Colonic mucosa (tissue), 4 donors: ENCODE results near the gene ISYNA1. TPM values are rescaled to one million over a fixed set of nuclear protein-coding genes. Genes with fewer than 3 reads are reported as not detected.

ENCODE experiments used
- DNase-seq: peaks from one replicate; pipeline ENCODE4 v3.0.0-alpha.2; 2020
- H3K27ac ChIP-seq: fragments of 200-600 bp; one replicate; pipeline ENCODE4 v1.8.0; 2021
- H3K27me3 ChIP-seq: fragments of 200-600 bp; one replicate; pipeline ENCODE4 v1.8.0; 2021
- H3K36me3 ChIP-seq: fragments of 200-600 bp; one replicate; pipeline ENCODE4 v1.8.0; 2021
- H3K4me1 ChIP-seq: fragments of 200-600 bp; one replicate; pipeline ENCODE4 v1.8.0; 2021; ENCODE audit warnings: mild to moderate bottlenecking
- H3K4me3 ChIP-seq: fragments of 200-600 bp; one replicate; pipeline ENCODE4 v1.8.0; 2021
- H3K9ac ChIP-seq, 2 donors: one replicate each; pipeline ENCODE4 v1.7.0; 2013; ENCODE audit warnings: control low read depth in 2 of 2, low read depth in 2 of 2, low read length in 2 of 2
- H3K9me3 ChIP-seq: fragments of 200-600 bp; one replicate; pipeline ENCODE4 v1.8.0; 2021
- intact Hi-C: fragments of 100-400 bp; cut with DNase I; formaldehyde crosslinking; loops from one replicate; pipeline ENCODE4 v1.14.1; 2022
- total RNA-seq, 2 donors: library from RNA; stranded (reverse); fragmentation: NEBNext Ultra II Directional in 1 of 2; extraction: Animal tissue kit (Norgen Biotek cat#: 25700) in 1 of 2; gene quantifications; one replicate each; pipeline ENCODE4 v1.2.1, GENCODE V29; 2021
- TF ChIP-seq, protein P1 (sequence below): fragments of 200-600 bp; IDR thresholded peaks from one replicate; pipeline ENCODE4 v1.8.0; 2022; ENCODE audit warnings: antibody characterized with exemption, mild to moderate bottlenecking
- donor health status: healthy.
- donor health status: DM: no; HTN: no; CAD: no.
- donor health status: DM: no; HTN: no; CAD: no.

The ISYNA1 gene
- total RNA-seq, 2 donors from 2014 or later, result 17.7 to 25.7 TPM

DNA sequence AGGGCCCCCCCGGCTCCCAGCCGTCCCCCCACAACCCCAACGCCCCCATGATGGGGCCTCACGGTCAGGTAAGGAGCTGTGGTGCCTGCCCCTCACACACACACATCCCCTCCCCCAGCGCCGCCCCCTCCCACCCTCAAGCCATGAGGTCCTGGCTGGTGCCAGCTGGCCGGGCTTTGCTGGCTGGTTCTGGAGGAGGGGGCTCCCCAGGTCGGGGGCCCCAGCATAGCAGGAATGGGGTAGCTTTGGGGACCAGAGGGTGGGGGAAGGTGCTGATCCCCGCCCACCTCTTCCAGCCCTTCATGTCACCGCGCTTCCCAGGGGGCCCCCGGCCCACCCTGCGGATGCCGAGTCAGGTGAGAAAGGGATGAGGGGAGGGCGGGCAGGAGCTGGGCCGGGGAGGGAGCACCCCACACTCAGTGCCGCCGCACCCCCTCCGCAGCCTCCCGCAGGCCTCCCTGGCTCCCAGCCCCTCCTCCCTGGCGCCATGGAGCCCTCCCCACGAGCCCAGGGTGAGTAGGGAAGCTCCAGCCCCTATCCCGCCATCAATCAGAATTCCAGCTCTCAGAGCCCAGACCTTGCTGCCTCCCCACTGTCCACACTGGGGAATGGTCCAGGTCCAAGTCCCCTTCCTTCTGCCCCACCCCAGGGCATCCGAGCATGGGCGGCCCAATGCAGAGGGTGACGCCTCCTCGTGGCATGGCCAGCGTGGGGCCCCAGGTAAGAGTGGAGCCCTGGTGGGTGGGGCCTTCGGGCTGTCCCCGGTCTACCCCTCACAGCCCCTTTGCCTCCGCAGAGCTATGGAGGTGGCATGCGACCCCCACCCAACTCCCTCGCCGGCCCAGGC lies 6.4 kb downstream of the ISYNA1 start:
- no peaks in the 10 kb centered on the region for H3K36me3 ChIP-seq
- peaks cover 6% of the 10 kb centered on the region for H3K4me1 ChIP-seq
- H3K9ac ChIP-seq, result no peak overlapping the region
- no peak overlapping the region for H3K4me3 ChIP-seq
- no peaks in the 10 kb centered on the region for H3K9me3 ChIP-seq
- intact Hi-C loops, result no loop called here
- H3K27ac ChIP-seq, result no peak overlapping the region
- no peak for DNase-seq
- TF ChIP-seq, protein P1, sequence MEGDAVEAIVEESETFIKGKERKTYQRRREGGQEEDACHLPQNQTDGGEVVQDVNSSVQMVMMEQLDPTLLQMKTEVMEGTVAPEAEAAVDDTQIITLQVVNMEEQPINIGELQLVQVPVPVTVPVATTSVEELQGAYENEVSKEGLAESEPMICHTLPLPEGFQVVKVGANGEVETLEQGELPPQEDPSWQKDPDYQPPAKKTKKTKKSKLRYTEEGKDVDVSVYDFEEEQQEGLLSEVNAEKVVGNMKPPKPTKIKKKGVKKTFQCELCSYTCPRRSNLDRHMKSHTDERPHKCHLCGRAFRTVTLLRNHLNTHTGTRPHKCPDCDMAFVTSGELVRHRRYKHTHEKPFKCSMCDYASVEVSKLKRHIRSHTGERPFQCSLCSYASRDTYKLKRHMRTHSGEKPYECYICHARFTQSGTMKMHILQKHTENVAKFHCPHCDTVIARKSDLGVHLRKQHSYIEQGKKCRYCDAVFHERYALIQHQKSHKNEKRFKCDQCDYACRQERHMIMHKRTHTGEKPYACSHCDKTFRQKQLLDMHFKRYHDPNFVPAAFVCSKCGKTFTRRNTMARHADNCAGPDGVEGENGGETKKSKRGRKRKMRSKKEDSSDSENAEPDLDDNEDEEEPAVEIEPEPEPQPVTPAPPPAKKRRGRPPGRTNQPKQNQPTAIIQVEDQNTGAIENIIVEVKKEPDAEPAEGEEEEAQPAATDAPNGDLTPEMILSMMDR, result no peak
- H3K27me3 ChIP-seq, result no peaks in the 10 kb centered on the region

DNA sequence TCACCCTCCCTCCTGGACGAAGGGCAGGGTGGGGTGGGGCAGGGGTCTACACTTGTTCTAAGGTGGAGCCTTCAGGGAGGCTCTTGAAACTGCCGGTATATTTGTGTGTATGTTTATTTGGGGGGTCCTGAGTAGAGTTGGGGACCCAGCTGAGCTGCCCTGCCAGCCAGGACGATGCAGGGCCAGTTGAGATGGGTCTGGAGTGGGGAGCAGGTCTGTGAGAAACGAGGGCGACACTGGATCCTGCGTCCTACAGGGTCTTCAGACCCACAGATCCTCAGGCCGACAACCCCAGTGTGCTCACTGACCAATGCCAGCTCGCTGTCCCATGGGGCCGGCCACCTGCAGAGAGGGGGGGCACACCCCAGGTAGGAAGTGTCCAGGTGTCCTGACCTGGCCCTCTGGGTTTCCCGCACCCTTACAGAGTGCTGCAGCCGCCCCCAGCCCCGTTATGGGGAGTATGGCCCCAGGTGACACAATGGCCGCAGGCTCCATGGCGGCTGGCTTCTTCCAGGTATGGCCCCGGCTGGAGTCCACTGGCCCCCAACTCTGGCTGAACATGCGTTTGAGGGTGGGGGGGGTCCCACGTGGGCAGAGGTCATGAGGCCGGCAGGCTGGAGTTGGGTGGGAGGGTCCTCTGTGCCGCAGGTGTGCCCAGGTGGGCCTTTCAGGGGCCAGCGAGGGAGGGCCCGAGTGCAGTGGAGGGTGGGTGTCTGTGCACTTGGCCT lies 7.4 kb downstream of the ISYNA1 start:
- TF ChIP-seq, protein P1, result no peak
- DNase-seq, result no peak
- Histone ChIP-seq H3K27ac (no peak overlapping the region), H3K9ac (no peak overlapping the region), H3K9me3 (no peaks in the 10 kb centered on the region), H3K4me1 (peaks cover 6% of the 10 kb centered on the region), H3K27me3 (no peaks in the 10 kb centered on the region), H3K36me3 (no peaks in the 10 kb centered on the region), H3K4me3 (no peak overlapping the region)
- intact Hi-C loops, result no loop called here

DNA sequence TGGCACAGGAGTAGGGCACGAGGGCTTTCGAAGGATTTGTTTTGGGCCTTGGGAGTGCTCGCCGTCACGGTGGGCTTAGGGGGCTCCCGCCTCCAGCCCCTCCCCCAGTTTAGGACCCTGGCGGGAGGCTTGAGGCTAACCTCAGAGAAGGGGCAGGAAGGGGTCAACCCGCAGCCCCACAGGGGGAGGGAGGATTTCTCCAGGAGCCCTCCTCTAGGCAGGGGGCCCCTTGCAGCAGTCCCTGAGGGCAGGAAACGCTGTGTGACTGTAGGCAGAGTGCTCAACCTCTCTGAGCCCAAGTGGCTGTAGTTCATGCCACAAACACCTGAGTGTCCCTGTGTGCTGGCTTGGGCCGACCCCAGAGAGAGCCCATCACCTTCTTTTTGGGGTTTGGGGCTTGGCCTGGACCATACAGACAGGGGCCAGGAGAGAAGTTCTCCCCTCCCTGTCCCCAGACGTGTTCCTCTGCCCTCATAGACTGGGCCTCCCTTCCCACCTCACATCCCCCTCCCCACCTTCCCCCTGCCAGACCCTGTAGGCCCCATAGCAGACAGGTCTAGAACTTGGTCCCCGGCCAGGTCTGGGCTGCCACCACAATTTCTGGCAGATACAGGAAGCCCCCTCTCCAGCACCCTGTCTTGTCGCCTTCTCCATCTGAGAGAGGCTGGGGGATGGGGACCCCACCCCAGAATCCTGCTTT lies 8.1 kb downstream of the ISYNA1 start:
- DNase-seq, result no peak
- TF ChIP-seq, protein P1, result no peak
- Histone ChIP-seq H3K4me1 (peaks cover 6% of the 10 kb centered on the region), H3K4me3 (no peak overlapping the region), H3K36me3 (no peaks in the 10 kb centered on the region), H3K27me3 (no peaks in the 10 kb centered on the region), H3K9me3 (no peaks in the 10 kb centered on the region), H3K9ac (peak overlapping the region in 1 of 2 donors; percentile 50), H3K27ac (no peak overlapping the region)
- intact Hi-C loops, result no loop called here

DNA sequence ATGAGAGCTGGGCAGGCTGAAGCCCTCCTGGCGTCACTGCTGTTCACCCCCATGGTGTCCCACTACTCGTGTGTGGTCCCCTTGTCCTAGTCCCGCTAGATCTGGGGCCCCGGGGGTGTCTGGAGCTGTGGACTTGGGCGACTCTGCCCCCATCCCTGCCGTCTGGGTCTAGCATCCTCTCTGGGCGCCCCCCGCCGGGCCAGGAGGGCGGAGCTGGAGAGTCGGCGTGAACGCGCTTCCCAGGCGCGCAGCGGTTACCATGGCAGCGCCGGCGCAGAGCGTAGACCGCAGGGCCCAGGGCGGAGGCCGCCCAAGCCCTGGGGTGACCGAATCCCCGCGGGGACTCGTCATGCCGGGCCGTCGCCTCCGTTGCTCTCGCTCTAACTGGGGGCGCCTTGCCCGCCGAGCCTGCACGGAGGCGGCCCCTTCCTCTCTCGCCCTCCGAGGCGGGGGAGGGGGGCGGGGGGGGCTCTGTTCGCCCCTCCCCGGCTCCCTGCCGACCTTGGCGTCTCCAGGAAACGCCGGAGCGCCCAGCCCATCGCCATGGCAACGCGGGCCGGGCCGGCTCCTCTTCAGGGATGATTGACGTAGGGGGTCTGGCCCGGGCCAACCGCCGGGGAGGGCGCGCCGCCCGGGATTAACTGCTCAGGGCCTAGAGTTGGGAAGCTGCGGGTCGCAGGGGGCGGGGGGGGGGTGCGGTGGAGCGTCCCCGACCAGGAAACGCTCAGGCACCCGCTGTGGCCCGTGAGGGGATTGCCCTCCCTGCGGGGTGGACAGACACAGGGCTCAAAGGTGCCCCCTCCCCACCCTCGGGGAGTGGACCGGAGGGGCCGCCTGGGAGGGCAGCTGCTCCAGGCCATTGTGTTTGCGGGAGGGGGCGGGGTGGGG lies 8.9 kb downstream of the ISYNA1 start:
- peak overlapping the region; percentile 45 for H3K27ac ChIP-seq
- peak; percentile 77 for DNase-seq
- H3K9ac ChIP-seq, result peak overlapping the region in 1 of 2 donors; percentile 50
- H3K36me3 ChIP-seq, result no peaks in the 10 kb centered on the region
- H3K27me3 ChIP-seq, result no peaks in the 10 kb centered on the region
- peaks cover 6% of the 10 kb centered on the region for H3K4me1 ChIP-seq
- intact Hi-C loops, result no loop called here
- H3K4me3 ChIP-seq, result peak overlapping the region; percentile 35
- TF ChIP-seq, protein P1, result no peak
- no peaks in the 10 kb centered on the region for H3K9me3 ChIP-seq
